Endometrial microvascular endothelial cells (primary cell): ENCODE results near the gene ARPC1B. TPM values are rescaled to one million over a fixed set of nuclear protein-coding genes. Genes with fewer than 3 reads are reported as not detected.
"Not testable (repeated sequence)": the region's sequence is repeated elsewhere in the genome, so short reads cannot be mapped to it uniquely, and the experiment has no call there.

Experiments used
- in situ Hi-C: cut with HindIII; loops from 2 replicates; pipeline ENCODE4 v1.10.0; 2017; ENCODE audit warnings: low sequenced_read_pairs, low pct_unique_long_range_greater_than_20kb; ENCODE audit errors: inconsistent ontology term
- total RNA-seq: library from RNA; depleted of rRNA; stranded (reverse); fragments of >200 nt; gene quantifications from one replicate; pipeline ENCODE4 v1.2.3, GENCODE V29; 2015; ENCODE audit errors: inconsistent ontology term

ARPC1B gene
- total RNA-seq: 453 TPM

DNA sequence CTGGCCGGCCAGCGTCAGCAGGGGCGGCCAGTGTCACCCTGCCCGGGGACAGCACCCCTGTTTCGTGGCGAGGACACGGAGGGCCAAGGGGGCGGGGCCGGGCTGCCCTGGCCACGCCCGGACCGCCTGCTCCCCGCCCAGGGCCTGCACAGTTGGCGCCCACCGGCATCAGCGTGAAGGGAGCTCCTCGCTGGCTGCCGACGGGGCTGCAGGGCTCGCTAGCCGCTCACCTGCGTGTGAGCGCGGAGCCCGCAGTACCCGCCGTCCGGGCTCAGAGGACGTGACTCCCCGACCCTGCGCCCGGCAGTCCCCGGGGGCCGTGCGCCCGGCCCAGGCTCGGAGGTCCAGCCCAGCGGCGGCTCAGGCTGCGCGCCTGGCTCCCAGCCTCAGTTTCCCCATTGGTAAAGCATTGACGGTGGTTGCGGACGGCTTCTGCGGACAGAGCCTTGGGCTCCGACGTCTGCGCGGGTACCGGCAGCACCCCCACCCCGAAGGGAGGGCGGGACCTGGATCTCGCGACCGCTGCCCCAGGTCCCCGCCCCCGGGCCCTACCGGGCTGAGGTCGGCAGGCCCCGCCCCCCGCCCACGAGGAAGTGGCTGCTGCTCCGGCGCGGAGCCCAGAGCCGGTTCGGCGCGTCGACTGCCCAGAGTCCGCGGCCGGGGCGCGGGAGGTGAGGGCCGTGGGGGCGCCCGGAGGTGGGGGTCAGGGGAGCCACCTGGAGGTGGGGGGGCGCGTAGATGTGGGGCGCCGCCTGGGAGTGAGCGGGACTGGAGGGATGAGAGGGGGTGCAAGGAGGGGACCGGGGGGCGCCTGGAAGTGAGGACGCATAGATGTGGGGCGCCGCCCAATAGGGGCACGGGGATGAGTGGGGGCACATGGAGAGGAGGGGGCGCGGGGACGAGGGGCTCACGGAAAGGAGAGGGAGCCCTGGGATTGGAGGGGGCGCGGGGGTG, at the start of gene ARPC1B:
ARPC1B (plus strand) TSS at position 620 of the 954 bp plus-strand sequence. CDS start 10,985 bp downstream, outside the sequence.
- in situ Hi-C loops: no loop called here

DNA sequence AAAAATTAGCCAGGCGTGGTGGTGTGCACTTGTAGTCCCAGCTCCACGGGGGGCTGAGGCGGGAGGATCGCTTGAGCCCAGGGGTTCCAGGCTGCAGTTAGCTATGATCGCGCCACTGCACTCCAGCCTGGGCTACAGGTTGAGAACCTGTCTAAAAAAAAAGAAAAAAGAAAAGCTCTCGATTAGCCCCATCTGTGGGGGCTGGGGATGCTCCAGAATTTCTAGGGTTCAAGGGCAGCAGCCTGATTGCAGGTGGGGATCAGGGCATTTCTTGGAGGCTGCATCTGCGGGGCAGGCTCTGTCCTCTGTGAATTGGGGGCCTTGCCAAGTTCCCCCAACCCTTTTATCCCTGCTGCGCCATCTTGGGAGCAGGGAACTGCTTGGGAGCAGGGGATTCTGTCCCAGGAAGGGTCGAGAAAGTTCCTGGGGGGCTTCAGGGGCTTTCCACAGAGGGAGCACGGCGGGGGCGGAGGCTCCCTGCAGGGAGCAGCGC, 49.5 kb upstream of the ARPC1B start:
- in situ Hi-C loops: no loop called here

GRCh38 chr7:99325592-99326407, 48.7 kb upstream of the ARPC1B start, which contains the start of gene ARPC1A:
Gene ARPC1A, plus strand, starts transcription at chr7:99325898. Its CDS starts 7,456 bp downstream, at chr7:99333354.
- in situ Hi-C loops: no loop called here

DNA sequence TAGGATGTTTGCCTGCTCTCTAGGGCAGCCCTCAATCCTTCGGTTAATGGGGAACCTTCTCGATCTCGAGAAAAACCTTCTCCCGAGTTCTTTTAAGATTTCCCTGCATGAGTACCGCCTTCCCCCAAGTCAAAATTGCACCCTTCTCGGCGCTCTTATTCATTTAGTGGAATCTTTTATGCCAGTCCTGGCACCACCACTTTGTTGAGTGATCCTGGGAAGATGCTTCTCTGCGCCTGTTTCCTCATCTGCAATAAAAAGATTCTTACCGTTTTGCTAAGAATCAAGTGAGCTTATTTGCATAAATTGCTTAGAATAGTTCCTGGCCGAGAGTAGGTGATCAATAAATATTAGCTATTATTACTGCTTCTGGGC, 48.1 kb upstream of the ARPC1B start:
- in situ Hi-C loops: no loop called here

GRCh38 chr7:99330314-99330961, 44.1 kb upstream of the ARPC1B start:
- in situ Hi-C loops: not testable (repeated sequence)

DNA sequence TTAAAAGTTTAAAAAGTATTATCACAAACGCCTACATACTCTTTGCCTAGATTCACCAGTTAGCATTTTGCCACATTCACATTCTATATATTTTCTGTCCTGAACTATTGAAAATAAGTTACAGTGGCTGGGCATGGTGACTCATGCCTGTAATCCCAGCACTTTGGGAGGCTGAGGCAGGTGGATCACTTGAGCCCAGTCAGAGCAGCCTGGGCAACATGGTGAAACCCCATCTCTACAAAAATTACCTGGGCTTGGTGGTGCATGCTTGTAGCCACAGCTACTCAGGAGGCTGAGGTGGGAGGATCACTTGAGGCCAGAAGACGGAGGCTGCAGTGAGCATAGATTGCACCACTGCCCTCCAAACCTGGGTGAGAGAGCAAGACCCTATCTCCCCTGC, 43.5 kb upstream of the ARPC1B start:
- in situ Hi-C loops: no loop called here

- in situ Hi-C loops: no loop called here
Measured at GRCh38 chr7:99339595-99339994, 34.9 kb upstream of the ARPC1B start.

DNA sequence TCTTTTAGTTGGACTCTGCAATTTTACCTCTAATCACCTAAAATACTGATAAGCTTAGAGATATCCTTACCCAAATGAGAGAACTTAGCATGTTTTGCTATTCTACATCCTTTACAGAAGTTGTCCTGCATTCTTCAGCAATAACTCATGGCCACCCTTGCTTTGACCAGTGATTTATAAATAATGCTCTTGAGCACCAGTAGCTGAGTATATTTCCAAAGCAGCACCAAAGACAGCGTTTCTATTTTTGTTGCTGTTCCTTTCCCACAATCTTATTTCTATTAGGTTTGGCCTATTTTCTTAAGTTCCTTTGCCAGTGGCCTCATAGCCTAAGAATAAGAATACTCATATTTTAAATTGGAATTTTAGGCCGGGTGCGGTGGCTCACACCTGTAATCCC, 33.9 kb upstream of the ARPC1B start:
- in situ Hi-C loops: no loop called here

- in situ Hi-C loops: no loop called here
Measured at GRCh38 chr7:99344061-99344647, 30.4 kb upstream of the ARPC1B start.

DNA sequence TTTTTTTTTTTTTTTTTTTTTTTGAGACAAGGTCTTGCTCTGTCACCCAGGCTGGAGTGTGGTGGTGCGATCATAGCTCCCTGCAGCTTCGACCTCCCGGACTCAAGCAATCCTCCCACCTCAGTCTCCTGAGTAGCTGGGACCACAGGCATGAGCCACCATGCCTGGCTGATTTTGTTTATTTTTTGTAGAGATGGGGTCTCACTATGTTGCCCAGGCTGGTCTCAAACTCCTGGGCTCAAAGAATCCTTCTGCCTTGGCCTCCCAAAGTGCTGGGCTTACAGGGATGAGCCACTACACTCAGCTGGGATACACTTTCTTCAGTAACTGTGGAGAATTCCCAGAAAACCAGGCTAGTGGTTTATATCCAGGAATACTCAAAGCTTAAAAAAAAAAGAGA, 23.9 kb upstream of the ARPC1B start:
- in situ Hi-C loops: not testable (repeated sequence)

DNA sequence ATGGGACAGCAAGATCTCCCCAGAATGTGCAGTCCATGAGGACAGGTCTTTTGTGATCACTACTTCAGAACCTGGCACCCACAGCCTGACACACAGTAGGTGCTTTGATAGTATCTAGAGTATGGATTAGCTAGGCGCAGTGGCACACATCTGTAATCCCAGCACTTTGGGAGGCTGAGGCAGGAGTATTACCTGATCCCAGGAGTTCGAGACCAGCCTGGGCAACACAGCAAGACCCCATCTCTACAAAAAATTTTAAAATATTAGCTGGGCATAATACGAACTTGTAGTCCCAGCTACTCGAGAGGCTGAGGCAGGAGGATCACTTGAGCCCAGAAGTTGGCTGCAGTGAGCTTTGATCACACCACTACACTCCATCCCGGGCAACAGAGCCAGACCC, 22.3 kb upstream of the ARPC1B start:
- in situ Hi-C loops: no loop called here

DNA sequence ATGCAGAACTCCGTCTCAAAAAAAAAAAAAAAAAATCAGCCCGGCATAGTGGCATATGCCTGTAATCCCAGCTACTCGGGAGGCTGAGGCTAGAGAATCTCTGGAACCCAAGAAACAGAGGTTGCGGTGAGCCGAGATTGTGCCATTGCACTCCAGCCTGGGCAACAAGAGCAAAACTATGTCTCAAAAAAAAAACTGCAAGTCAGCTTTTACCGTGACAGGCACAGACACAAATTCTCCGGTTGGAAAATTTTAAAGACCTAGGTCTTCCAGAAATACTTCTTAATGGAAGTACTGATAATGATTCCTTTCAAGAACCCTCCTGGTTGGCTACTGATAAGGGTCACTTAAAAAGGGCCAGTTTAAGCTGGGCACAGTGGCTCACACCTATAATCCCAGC, 19.4 kb upstream of the ARPC1B start:
- in situ Hi-C loops: no loop called here

GRCh38 chr7:99357701-99358490, 16.6 kb upstream of the ARPC1B start:
- in situ Hi-C loops: no loop called here

DNA sequence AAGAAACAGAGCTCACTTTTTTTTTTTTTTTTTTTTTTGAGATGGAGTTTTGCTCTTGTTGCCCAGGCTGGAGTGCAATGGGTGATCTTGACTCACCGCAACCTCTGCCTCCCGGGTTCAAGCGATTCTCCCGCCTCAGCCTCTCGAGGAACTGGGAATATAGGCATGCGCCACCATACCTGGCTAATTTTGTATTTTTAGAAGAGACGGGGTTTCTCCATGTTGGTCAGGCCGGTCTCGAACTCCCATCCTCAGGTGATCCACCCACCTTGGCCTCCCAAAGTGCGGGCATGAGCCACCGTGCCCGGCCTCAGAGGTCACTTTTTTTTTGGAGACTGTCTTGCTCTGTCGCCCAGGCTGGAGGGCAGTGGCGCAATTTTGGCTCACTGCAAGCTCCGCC, 16.0 kb upstream of the ARPC1B start:
- in situ Hi-C loops: not testable (repeated sequence)

- in situ Hi-C loops: no loop called here
Measured at GRCh38 chr7:99359465-99360154, 14.9 kb upstream of the ARPC1B start.

GRCh38 chr7:99362801-99363200, 11.7 kb upstream of the ARPC1B start:
- in situ Hi-C loops: no loop called here

DNA sequence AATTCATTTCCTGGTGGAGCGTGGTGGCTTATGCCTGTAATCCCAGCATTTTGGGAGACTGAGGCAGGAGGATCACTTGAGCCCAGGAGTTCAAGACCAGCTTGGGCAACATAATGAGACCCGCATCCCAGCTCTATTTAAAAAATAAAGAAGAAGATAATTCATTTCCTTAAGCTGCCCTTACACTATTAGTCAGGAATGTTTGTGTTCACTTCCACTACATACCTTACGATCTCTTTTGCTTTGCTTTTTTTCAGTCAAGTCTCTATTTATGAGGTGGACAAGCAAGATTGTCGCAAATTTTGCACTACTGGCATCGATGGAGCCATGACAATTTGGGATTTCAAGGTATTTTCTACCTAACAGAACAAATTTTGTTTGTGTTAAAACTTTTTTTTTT, 11.2 kb upstream of the ARPC1B start:
- in situ Hi-C loops: no loop called here
